MM.1S (cell line): ENCODE measurements around the gene ZSCAN25.

Experiments used
- EZH2 ChIP-seq: fragments of 300-600 bp; sonication (generic); optimal IDR thresholded peaks from 2 replicates; pipeline ENCODE3; 2017; ENCODE audit warnings: low read depth, mild to moderate bottlenecking, antibody characterized with exemption, low read length, mixed read lengths
- EZH2phosphoT487 ChIP-seq: fragments of 300-600 bp; sonication (generic); IDR thresholded peaks from 2 replicates; pipeline ENCODE4 v1.6.1; 2018; ENCODE audit warnings: antibody characterized with exemption, low read length
- TF ChIP-seq, protein P1 (sequence below): fragments of 300-600 bp; sonication (generic); IDR thresholded peaks from 2 replicates; pipeline ENCODE4 v1.5.1; 2016; ENCODE audit warnings: antibody characterized with exemption, low read length, mixed read lengths

DNA sequence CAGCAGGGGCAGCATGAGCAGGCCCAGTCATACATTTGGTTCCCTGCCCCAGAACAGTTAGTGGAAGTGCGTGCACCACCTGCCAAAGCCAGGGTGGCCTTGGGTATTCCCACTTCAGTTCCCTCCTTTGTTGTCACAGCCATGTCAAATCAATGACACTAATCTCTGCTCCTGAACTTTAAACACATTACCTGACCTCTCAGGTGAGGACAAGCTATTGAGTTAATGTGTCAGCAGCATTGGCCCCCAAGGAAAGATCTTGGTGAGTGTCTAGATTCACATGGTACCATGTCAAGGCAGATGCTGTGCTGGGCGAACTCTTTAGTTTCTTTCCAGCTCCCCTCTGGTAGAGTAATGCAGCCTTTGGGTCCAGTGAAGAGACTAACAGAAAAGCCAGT, 60.9 kb downstream of the ZSCAN25 start:
- TF ChIP-seq, protein P1, sequence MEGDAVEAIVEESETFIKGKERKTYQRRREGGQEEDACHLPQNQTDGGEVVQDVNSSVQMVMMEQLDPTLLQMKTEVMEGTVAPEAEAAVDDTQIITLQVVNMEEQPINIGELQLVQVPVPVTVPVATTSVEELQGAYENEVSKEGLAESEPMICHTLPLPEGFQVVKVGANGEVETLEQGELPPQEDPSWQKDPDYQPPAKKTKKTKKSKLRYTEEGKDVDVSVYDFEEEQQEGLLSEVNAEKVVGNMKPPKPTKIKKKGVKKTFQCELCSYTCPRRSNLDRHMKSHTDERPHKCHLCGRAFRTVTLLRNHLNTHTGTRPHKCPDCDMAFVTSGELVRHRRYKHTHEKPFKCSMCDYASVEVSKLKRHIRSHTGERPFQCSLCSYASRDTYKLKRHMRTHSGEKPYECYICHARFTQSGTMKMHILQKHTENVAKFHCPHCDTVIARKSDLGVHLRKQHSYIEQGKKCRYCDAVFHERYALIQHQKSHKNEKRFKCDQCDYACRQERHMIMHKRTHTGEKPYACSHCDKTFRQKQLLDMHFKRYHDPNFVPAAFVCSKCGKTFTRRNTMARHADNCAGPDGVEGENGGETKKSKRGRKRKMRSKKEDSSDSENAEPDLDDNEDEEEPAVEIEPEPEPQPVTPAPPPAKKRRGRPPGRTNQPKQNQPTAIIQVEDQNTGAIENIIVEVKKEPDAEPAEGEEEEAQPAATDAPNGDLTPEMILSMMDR, result no peak
- TF ChIP-seq EZH2, result no peak
- TF ChIP-seq EZH2phosphoT487, result no peak
